GM19467 (cell line): ENCODE results near the gene TRIM54.
"Not testable (repeated sequence)": the region's sequence is repeated elsewhere in the genome, so short reads cannot be mapped to it uniquely, and the experiment has no call there.

Experiments used
- ATAC-seq: cut with Tn5 transposase; IDR thresholded peaks from one replicate; pipeline ENCODE4 v1.9.1; 2021; ENCODE audit warnings: mild to moderate bottlenecking, moderate library complexity; ENCODE audit not compliant: unreplicated experiment

The TRIM54 gene

DNA sequence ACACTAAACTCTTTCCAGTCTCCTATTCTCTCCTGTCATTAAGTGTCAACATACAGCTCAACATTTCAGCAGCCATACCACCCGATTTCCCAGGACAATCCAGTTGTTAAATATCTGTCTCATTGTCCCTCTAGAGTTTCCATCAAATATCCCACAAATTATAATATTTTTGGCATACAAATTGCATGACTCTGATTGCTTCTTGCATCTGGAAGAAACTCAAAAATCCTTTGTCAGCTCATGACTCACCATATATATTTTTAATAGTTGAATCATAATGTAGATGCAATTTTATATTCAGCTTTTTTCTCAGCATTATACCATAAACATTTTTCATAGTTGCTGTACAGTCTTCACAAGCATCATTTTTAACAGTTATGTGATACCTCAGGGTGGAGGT, 26.6 kb upstream of the TRIM54 start:
- ATAC-seq, result no peak

DNA sequence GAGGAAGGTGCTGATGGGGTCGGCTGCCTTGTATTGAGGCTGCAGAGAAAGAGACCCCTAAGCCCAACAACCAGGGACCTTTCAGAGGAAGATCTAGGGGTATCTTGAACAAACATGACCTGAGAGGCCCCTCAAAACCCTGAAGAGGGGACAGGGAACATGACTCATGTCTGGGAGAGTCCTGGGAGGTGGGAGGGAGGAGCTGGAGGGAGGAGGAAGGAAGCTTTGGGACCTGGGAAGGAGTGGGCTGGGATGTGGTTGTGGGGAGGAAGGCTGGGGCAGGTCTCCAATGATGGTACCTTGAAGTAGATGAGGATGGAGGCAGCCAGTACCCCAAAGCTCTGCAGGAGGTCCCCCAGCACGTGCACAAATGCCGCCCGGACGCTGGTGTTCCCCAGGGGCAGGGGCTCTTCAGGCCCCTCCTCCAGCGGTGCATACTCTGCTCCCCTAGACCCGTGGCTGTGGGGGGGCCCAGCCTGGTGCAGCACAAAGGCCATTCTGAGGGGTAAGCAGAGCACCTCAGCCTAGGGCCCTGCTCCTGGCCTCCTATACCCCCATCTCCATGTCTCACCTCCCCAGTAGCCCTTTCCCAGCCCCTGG, 25.3 kb upstream of the TRIM54 start:
- ATAC-seq, result no peak

DNA sequence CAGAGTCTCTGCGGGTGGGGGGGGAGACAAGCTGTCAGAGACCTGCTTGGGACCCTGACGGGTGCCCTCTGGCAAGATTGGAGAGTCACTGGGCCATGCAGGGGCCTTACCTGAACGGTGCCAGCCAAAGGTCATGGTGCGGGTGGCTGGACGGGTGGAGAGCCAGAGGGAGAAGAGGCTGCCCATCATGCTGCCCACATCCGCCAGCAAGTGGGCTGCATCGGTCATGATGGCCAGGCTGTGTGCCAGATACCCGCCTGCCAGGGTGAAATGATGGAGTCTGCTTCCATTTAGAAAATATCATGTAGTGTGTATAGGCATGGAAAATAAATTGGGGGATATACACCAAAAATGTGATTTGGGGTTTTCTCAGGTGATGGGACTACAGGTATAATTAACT, 24.2 kb upstream of the TRIM54 start:
- no peak for ATAC-seq

DNA sequence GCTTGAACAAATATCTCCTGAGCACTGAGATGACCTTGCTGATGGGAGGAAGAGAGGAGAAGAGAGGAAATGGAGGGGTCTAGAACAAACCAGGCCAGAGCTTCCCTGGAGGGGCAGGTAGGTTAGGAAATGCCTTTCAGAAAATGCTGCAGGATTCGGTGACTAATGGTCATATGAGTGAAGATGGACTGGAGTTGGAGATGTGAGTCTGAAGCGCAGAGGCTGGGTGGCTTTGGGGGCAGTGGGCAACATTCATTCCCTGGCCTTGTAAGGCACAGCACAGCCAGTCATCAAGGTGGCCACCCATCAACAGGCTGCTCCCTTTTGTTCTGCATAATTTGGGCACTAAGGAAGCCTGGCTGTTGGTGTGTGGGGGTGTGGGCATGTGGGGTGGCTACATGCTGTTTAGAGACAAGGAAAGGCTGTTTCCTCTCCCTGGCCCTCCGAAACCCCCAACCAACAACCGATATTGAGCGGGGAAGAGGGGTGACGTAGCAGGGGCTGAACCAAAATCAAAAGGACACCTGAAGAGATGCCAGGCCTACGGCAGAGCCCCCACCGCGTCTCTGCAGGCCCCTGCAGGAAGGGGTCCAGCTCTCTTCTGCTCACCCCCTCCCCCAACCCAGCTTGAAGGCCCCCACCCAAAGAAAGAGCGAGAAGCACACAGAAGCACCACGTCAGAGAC, 20.8 kb upstream of the TRIM54 start:
- no peak for ATAC-seq

DNA sequence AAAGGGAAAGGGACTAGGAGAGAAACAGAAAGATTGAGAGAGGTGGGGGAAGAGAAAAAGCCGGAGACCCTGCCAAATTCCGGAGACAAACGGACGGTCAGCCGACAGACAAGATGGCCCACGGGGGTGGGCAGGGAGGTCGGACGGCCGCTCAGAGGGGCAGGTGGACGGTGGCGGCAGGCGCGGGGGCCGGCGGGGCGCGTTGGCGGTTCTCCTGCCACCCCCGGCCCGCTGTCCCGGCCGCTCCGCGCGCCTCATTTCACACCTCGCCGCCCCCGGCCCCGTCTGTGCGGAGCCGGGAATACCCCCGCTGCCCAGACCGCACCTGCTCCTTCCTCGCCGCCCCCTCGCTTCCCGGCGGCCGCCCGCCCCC, 20.3 kb upstream of the TRIM54 start:
- no peak for ATAC-seq

DNA sequence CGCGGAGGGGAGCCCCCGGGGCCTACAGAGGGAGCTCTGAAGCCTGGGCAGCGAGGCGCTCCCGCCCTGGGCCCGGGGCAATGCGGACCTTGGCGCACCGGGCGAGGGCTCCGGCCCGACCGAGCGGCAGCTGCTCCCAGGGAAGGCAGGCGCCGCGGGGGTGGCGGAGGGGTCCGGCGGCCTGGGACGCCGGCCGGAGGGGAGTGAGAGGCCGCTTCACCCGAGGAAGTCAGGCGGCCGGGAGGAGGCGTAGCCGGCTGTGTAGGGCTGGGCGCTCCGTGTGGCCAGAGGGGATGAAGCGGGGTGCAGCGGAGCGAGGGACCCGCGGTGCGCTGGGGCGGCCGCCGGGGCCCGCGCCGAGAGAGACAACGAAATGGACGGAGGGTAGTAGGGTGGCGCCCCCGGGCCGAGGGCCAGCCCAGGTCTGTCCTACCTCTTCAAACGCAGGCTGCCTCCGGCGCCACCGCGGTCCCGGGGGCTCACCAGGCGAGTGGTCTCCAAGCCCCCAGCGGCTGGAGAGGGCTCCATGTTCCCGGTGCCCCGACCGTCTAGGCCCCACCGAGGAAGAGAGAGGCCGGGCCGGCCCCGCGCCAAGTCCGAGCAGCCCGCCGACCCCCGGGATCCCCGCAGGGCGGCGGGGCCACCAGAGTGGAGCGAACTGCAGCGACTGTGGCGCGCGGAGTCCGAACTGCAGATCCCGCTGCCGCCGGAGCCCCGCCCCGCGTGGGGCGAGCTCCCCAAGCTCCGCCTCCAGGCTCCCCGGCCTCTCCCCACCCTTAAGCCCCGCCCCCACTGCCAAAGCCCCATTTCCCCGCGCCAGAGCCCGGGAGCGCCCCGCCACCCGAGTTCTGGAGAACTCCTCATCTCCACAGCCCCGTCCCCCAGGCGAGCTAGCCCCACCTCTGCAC, 19.6 kb upstream of the TRIM54 start, which contains the start of gene SLC30A3:
Gene SLC30A3 (minus strand): TSS at position 669 of the 908 bp plus-strand sequence. CDS start 141 bp downstream, at position 528.
- ATAC-seq, result no peak

DNA sequence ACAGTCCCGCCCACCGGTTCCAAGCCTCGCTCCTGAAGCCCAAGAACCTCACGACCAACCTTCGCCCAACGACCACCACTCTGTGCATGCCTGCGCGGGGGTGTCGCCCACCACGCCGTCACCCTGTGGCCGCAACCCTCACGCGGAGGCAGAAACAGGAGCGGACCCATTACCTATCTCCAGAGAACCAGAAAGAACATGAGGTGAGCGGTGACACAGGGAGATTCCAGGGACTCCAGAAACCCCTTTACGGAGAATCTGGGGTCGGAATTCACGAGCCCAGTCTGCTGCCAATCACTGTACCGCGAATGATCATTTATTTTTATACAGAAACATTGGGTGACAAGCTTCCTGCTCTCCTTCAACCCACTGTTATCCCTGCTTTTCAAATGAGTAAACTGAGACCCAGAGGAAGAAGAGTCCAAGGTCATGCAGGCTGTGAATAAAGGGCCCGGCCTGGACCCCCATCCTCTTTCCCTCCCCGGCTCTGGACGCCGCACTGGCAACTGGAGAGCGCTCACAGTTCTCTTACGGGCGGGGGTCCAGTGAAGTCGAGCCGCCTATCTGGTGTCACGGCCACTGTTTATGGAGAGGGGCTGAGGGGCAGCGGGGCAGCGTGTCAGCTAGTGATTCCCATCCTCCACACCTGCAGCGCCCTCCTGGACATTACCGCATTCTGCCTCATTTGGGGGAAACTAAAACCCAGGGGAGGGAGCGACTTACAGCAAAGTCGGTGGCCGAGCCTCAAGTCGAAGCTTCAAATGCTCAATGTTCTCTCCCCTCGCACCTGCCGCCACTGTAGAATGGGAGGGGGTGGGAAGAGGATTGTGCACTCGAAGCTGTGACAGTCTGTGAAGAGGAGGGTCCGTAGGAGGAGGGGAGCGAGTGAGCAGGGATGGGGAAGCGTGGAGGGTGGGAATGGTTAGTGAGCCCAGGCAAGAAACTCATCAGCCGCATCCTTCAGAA, 18.7 kb upstream of the TRIM54 start:
- ATAC-seq, result no peak

DNA sequence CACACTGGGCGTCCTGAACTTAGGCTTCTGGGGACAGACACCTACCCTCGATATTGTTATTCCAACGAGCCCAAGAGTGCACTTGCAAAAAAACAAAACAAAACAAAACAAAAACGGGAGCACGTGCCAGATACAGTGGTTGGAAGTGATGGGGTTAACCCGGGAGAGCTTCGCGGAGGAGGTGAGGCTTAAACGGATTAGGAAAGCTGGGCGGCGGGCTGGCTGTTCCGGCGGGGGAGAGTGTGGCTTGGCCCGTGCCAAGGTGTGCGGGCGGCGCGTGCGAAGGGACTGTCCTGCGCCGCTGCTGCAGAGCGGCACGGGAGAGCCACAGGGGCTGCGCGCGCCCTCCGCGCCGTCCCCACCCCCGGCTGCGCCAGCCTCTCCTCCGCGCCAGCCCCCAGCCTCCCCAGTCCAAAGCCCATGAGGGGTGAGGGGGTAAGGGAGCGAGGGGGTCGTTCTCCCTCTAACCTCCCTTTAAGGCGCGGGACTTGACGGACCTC, 17.9 kb upstream of the TRIM54 start:
- ATAC-seq, result no peak

DNA sequence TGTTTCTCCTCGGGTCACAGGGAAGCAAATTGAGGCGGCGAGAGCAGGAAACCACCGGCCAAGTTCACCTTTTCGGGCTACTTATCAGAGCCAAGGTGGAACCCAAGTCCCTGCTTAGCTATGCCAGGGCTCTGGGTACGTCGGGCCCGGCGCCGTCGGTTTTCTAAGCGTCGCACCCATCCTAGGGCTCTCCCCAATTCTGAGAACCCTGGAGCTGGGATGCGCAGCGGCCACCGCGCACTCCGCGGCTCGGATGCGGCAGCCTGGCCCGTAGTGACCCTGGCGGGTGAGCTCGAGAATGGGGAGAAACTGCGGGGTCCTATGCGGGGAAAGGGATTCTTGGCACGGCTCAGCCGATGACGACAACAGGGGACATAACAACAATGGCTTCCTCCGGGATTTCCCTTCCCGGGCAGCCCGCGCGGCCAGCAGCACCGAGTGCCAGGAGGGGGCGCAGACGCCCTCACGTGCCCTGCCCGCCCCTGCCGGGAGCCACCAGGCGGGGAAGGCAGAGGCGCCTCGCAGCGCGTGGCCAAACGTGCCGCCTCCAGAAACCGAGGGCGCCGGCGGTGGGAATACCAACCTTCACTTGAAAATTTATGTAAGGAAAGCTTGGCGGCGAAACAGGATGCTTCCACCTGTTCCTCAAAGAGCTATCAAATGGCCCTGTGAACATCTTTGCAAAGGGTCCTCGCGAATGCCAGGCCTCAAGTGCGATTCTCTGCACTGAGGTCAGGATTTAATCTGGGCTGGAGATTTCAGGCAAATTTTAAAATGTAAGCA, 17.3 kb upstream of the TRIM54 start:
- ATAC-seq, result no peak

DNA sequence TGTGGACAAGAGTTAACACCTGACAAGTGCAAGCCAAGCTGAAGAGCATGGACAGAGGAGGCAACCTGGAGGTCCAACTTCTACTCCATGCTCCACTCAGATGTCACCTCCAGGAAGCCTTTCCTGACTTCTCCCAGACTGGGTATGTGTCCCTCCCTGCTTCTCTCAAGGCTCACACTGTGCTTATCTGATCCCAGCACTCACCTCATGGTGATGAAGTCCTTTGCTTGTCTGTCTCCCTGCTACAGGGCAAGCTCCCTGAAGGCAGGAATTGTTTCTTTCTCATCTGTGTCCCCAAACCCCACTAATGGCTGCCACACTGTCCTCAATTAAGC, 16.7 kb upstream of the TRIM54 start:
- no peak for ATAC-seq

DNA sequence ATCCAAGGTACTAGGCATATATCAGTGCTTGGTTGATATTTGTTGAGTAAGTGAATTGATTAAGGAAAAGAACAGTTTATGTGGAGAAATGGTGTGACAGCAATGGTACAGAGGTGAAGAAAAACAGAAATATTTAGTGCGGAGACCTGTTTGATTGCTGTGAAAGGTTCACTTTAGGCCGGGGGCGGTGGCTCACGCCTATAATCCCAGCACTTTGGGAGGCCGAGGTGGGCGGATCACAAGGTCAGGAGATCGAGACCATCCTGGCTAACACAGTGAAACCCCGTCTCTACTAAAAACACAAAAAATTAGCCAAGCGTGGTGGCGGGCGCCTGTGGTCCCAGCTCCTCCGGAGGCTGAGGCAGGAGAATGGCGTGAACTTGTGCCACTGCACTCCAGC, 13.9 kb upstream of the TRIM54 start:
- ATAC-seq, result not testable (repeated sequence)

DNA sequence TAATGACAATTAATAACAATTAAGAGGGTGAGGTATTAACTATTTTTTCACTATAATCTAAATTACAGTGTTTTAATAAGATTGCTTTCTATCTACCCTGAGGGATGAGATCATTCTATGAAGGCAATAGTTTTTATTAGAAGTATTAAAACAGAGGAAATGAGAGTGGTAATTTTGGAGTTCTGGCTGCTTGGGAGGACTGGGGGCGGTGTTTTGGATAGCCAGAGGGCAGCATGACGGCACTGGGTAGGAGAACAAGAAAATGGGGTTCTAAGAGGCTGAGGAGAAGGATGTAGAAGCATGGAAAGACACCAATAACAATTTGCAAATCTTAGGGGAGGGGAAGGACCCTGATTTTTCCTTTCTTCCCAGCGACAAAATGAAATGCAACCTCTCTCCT, 12.1 kb upstream of the TRIM54 start:
- no peak for ATAC-seq

DNA sequence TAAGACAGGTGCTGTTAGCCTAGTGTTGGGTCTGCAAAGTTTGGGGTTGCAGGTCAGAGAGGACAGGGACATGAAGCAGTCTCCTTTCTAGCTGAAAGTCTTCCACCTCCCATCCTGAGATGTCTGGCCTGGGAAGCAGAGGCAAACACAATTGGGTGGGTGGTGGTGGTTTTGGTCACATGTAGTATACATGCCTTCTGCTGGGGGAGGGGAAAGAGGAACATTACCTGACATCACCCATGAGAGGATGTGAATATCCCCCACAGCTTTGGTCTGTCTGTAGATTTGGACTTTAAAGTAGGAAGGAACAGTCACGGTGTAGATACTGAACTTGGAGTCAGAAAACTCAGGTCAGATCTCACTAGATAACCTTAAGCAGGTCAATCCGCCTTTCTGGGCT, 11.6 kb upstream of the TRIM54 start:
- no peak for ATAC-seq

DNA sequence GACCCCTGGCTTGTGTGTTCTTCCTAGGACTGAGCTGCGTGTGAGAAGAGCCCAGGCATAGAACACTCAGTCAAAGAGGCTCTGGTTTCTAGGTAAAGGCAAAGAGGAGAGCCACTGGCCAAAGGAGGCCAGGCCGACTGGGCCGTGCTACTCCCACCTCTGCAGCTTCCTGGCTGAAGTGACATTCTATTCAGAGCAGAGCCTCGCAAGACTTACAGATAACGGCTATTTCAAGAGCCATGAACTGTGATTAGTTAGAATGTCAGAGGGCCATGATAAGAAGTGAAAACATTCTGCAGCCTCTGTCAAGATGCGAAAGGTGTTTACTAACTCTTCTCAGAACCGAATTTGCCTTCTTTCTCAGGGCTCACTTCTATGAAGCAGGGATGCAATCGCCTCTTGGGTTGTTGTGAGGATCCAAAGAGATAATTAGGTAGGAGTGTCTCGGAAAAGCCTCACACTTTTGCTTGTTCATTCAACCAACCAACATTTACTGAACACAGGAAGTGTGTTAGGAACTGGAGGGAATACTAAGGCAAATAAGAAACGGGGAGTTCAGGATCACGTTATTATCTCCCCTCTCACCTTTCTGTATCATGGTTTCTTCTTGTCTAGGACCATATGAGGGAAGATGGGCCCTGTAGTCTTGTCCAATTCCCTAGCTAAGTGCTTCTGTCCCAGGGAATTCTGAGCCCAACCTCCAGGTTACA, 10.4 kb upstream of the TRIM54 start:
- no peak for ATAC-seq

DNA sequence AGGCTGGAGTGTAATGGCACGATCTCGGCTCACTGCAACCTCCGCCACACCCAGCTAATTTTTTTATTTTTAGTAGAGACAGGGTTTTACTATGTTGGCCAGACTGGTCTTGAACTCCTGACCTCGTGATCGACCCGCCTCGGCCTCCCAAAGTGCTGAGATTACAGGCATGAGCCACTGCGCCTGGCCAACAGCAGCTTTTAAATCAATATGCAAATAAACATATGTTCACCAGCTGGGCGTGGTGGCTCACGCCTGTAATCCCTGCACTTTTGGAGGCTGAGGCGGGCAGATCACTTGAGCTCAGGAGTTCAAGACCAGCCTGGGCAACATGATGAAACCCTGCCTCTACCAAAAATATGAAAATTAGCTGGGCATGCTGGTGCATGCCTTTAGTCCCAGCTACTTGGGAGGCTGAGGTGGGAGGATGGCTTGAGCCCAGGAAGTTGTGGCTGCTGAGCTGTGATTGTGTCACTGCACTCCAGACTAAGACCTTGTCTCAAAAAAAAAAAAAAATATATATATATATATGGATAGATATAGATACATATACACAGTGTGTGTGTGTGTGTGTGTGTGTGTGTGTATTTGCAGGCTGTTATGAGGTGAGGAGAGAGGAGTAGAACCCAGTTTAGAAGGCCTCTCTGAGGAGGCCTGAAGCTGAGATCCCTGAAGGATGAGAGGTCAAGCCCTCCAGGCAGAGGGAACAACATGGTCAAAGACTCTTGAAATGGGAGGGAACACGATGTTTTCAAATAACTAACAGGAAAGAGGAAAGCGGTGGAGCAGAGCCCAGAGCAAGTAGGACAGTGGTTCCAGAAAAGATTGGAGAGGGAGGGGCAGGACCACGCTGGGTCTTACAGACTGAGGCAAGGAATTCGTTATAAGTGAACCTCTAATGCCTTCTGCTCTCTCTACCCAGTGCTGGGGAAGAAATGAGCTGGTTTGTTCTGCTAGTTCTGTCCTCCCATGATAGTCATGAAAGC, 9.4 kb upstream of the TRIM54 start:
- ATAC-seq, result not testable (repeated sequence)

DNA sequence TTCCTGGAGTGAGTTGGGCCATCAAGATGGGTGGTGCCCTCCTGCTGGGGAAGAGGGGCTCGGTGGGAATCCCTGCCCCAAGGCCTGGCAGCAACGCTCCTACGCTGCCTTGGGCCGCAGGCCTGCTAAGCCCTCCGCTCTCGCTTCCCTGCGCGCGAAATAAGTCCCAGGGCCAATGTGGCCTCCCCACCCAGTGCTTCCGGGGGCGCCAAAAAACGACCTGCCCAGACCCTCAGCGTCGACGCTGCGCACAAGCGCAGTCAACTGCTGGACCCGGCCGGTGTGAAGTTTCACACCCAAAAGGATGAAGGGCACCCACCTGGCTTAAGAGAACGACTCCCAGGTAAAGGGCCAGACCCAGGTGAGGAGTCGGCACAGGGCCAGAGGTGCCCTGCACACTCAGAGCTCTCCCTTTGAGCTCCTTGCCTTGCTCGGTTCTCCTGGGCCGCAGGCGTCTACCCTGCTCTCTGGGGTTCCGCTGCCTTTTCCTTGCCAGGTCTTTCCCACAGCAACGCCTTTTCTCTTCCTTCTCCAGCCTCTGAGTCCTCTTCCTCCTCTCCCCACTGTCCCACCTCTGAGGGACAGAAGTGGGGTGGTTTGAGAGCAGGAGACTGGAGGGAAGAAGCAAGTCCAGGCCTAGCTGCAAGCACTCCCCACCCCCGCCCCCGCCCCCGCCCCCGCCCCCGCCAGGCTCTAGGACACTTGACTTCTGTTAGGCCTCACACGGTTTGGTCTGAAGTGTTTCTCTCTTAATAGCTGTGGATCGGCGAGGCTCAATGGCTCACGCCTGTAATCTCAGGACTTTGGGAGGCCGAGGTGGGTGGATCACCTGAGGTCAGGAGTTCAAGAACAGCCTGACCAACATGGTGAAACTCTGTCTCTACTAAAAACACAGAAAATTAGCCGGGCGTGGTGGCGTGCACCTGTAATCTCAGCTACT, 6.7 kb upstream of the TRIM54 start, which contains the start of gene DNAJC5G:
Gene DNAJC5G (plus strand): TSS at position 223 of the 940 bp plus-strand sequence. CDS start 1,296 bp downstream, outside the sequence.
- no peak for ATAC-seq

DNA sequence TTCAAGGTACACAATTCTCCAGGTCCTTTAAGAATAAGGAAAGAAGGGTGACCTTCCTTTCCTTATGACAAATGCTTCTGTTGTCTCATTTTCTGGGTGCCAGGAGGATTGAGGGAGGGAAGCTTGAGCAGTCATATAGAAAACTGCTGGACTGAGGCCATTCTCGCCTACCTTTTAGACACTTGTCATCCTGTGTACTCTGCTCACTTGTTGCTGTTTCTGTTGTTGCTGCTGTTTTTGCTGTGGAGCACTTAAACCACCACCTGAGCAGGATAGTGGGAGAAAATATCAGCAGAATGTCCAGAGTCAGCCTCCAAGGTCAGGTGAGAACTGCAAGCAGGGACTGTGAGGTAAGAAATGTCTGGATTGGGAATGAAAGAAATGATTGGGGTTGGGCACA, 4.2 kb upstream of the TRIM54 start:
- no peak for ATAC-seq
